22Rv1 (cell line): ENCODE measurements around the gene GMDS.

Experiments
- ZFX ChIP-seq: fragments of 450-650 bp; IDR thresholded peaks from 2 replicates; pipeline ENCODE4 v1.6.1; 2017; ENCODE audit warnings: antibody characterized with exemption, borderline replicate concordance
- TF ChIP-seq, protein P1 (sequence below): fragments of 450-650 bp; IDR thresholded peaks from 2 replicates; pipeline ENCODE4 v1.5.1; 2017; ENCODE audit warnings: mild to moderate bottlenecking

DNA sequence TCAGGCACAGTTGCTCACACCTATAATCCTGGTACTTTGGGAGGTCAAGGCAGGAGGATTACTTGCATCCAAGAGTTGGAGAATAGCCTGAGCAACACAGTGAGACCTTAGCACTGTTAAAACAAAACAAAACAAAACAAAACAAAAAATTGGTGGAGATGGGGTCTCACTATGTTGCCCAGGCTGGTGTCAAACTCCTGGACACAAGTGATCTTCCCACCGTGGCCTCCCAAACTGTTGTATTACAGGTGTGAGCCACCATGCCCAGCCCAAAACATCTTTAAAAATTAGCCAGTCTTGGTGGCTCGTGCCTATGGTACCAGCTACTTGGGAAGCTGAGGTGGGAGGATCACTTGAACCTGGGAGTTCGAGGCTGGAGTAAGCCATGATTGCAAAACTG, 120.2 kb downstream of the GMDS start:
- TF ChIP-seq, protein P1, sequence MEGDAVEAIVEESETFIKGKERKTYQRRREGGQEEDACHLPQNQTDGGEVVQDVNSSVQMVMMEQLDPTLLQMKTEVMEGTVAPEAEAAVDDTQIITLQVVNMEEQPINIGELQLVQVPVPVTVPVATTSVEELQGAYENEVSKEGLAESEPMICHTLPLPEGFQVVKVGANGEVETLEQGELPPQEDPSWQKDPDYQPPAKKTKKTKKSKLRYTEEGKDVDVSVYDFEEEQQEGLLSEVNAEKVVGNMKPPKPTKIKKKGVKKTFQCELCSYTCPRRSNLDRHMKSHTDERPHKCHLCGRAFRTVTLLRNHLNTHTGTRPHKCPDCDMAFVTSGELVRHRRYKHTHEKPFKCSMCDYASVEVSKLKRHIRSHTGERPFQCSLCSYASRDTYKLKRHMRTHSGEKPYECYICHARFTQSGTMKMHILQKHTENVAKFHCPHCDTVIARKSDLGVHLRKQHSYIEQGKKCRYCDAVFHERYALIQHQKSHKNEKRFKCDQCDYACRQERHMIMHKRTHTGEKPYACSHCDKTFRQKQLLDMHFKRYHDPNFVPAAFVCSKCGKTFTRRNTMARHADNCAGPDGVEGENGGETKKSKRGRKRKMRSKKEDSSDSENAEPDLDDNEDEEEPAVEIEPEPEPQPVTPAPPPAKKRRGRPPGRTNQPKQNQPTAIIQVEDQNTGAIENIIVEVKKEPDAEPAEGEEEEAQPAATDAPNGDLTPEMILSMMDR = no peak
- TF ChIP-seq ZFX = no peak
